Astrocyte (in vitro differentiated cells and primary cell): ENCODE data around the gene BTBD3. TPM values are rescaled to one million over a fixed set of nuclear protein-coding genes. Genes with fewer than 3 reads are reported as not detected.

Experiments
- DNase-seq: peaks from one replicate; pipeline ENCODE4 v3.0.0-alpha.2; 2010; ENCODE audit warnings: low read depth
- FAIRE-seq: peaks from 2 replicates; lab custom pipeline; 2011; peaks lifted over from hg19 to GRCh38; lab: Jason Lieb, UNC
- H2AFZ ChIP-seq: 2 replicates; pipeline ENCODE4 v1.6.0; 2012; ENCODE audit warnings: low read depth, low read length, inconsistent platforms
- H3K27ac ChIP-seq: 2 replicates; pipeline ENCODE4 v1.5.1; 2011; ENCODE audit warnings: low read depth, low read length, inconsistent platforms
- H3K27me3 ChIP-seq: 2 replicates; pipeline ENCODE4 v1.6.0; 2011; ENCODE audit warnings: low read length, inconsistent platforms; ENCODE audit not compliant: insufficient read depth
- H3K36me3 ChIP-seq: 2 replicates; pipeline ENCODE4 v1.5.1; 2011; ENCODE audit warnings: low read length, inconsistent platforms; ENCODE audit not compliant: insufficient read depth
- H3K4me1 ChIP-seq: 2 replicates; pipeline ENCODE4 v1.5.1; 2011; ENCODE audit warnings: low read length, inconsistent platforms; ENCODE audit not compliant: insufficient read depth
- H3K4me2 ChIP-seq: 2 replicates; pipeline ENCODE4 v1.6.0; 2012; ENCODE audit warnings: low read length, inconsistent platforms
- H3K4me3 ChIP-seq: 2 replicates; pipeline ENCODE4 v1.5.1; 2011; ENCODE audit warnings: low read depth, mild to moderate bottlenecking, low read length, inconsistent platforms; ENCODE audit not compliant: insufficient read depth
- H3K79me2 ChIP-seq: 2 replicates; pipeline ENCODE4 v1.6.0; 2012; ENCODE audit warnings: mild to moderate bottlenecking, low read length, inconsistent platforms; ENCODE audit not compliant: insufficient read depth
- H3K9ac ChIP-seq: 2 replicates; pipeline ENCODE4 v1.6.0; 2012; ENCODE audit warnings: mild to moderate bottlenecking, low read length, inconsistent platforms
- H3K9me3 ChIP-seq: 2 replicates; pipeline ENCODE4 v1.5.1; 2012; ENCODE audit warnings: low read depth, mild to moderate bottlenecking, low read length, inconsistent platforms; ENCODE audit not compliant: insufficient read depth
- H4K20me1 ChIP-seq: 2 replicates; pipeline ENCODE4 v1.6.0; 2012; ENCODE audit warnings: low read length, inconsistent platforms; ENCODE audit not compliant: insufficient read depth
- H3K27ac Mint-ChIP-seq: one replicate; pipeline ENCODE4 v1.8.0; 2021; ENCODE audit warnings: mild to moderate bottlenecking, mixed read lengths; ENCODE audit not compliant: unreplicated experiment
- H3K27me3 Mint-ChIP-seq: one replicate; pipeline ENCODE4 v1.8.0; 2021; ENCODE audit warnings: low read depth, mixed read lengths; ENCODE audit not compliant: unreplicated experiment
- H3K36me3 Mint-ChIP-seq: one replicate; pipeline ENCODE4 v1.8.0; 2021; ENCODE audit warnings: low read depth, mixed read lengths; ENCODE audit not compliant: unreplicated experiment
- H3K4me1 Mint-ChIP-seq: one replicate; pipeline ENCODE4 v1.8.0; 2021; ENCODE audit warnings: low read depth, mixed read lengths; ENCODE audit not compliant: unreplicated experiment
- H3K4me3 Mint-ChIP-seq: one replicate; pipeline ENCODE4 v1.8.0; 2021; ENCODE audit warnings: mild to moderate bottlenecking, moderate library complexity, mixed read lengths; ENCODE audit not compliant: unreplicated experiment
- H3K9me3 Mint-ChIP-seq: one replicate; pipeline ENCODE4 v1.8.0; 2021; ENCODE audit warnings: mild to moderate bottlenecking, mixed read lengths; ENCODE audit not compliant: unreplicated experiment
- CTCF ChIP-seq: IDR thresholded peaks from 2 replicates; pipeline ENCODE4 v1.5.1; 2011; ENCODE audit warnings: low read depth, mild to moderate bottlenecking, inconsistent platforms, low read length, moderate library complexity; ENCODE audit not compliant: insufficient read depth
- EZH2 ChIP-seq: IDR thresholded peaks from 2 replicates; pipeline ENCODE4 v1.6.1; 2012; ENCODE audit warnings: mild to moderate bottlenecking, low read length, inconsistent platforms; ENCODE audit not compliant: insufficient read depth
- total RNA-seq: library from RNA; stranded (reverse); gene quantifications from 2 replicates; pipeline ENCODE4 v1.2.1, GENCODE V29; 2021

BTBD3 gene
- total RNA-seq, 1 donor from 2014 or later = 35.9 TPM

- no peak for TF ChIP-seq EZH2
- TF ChIP-seq CTCF = no peak
Observed at GRCh38 chr20:11935212-11936154, 17.8 kb downstream of the BTBD3 start.

GRCh38 chr20:11936157-11936556 is 18.5 kb downstream of the BTBD3 start:
- no peaks in the 10 kb centered on the region for H4K20me1 ChIP-seq
- Mint-ChIP-seq H3K9me3 (no peaks in the 10 kb centered on the region), H3K27ac (no peak overlapping the region), H3K4me3 (no peak overlapping the region), H3K27me3 (no peaks in the 10 kb centered on the region), H3K4me1 (no peaks in the 10 kb centered on the region), H3K36me3 (peaks cover 3% of the 10 kb centered on the region)
- TF ChIP-seq CTCF (no peak), EZH2 (no peak)
- no peaks in the 10 kb centered on the region for H3K4me1 ChIP-seq
- no peak overlapping the region for H2AFZ ChIP-seq
- no peak overlapping the region for H3K4me3 ChIP-seq
- no peaks in the 10 kb centered on the region for H3K36me3 ChIP-seq
- FAIRE-seq = no peak
- no peak for DNase-seq
- H3K4me2 ChIP-seq = no peak overlapping the region
- no peaks in the 10 kb centered on the region for H3K9me3 ChIP-seq
- no peak overlapping the region for H3K27ac ChIP-seq
- no peaks in the 10 kb centered on the region for H3K79me2 ChIP-seq
- no peak overlapping the region for H3K9ac ChIP-seq
- H3K27me3 ChIP-seq = no peaks in the 10 kb centered on the region

More at GRCh38 chr20:11935212-11936154, 17.8 kb downstream of the BTBD3 start:
- no peak overlapping the region for H2AFZ ChIP-seq
- peaks cover 5% of the 10 kb centered on the region for H3K36me3 Mint-ChIP-seq
- H3K27ac ChIP-seq = no peak overlapping the region
- H3K27me3 Mint-ChIP-seq = no peaks in the 10 kb centered on the region
- no peaks in the 10 kb centered on the region for H3K9me3 ChIP-seq
- no peaks in the 10 kb centered on the region for H3K4me1 Mint-ChIP-seq
- H3K27ac Mint-ChIP-seq = no peak overlapping the region
- no peak for DNase-seq
- H3K4me1 ChIP-seq = no peaks in the 10 kb centered on the region
- no peaks in the 10 kb centered on the region for H3K27me3 ChIP-seq
- no peak overlapping the region for H3K9ac ChIP-seq
- no peaks in the 10 kb centered on the region for H3K36me3 ChIP-seq
- no peak overlapping the region for H3K4me3 ChIP-seq
- H3K9me3 Mint-ChIP-seq = no peaks in the 10 kb centered on the region
- H3K4me3 Mint-ChIP-seq = no peak overlapping the region
- no peaks in the 10 kb centered on the region for H3K79me2 ChIP-seq
- H3K4me2 ChIP-seq = no peak overlapping the region
- no peaks in the 10 kb centered on the region for H4K20me1 ChIP-seq
- FAIRE-seq = no peak

- Histone ChIP-seq H3K9me3 (no peaks in the 10 kb centered on the region), H3K4me1 (no peaks in the 10 kb centered on the region), H3K79me2 (no peaks in the 10 kb centered on the region), H3K4me2 (no peak overlapping the region), H4K20me1 (no peaks in the 10 kb centered on the region), H3K27ac (no peak overlapping the region), H3K9ac (no peak overlapping the region), H3K4me3 (no peak overlapping the region), H3K27me3 (no peaks in the 10 kb centered on the region), H3K36me3 (no peaks in the 10 kb centered on the region), H2AFZ (no peak overlapping the region)
- TF ChIP-seq CTCF = no peak
- TF ChIP-seq EZH2 = no peak
- Mint-ChIP-seq H3K9me3 (no peaks in the 10 kb centered on the region), H3K27me3 (peaks cover 2% of the 10 kb centered on the region), H3K4me3 (no peak overlapping the region), H3K36me3 (no peaks in the 10 kb centered on the region), H3K27ac (no peak overlapping the region), H3K4me1 (no peaks in the 10 kb centered on the region)
- DNase-seq (no peak), FAIRE-seq (no peak)
Observed at GRCh38 chr20:11937230-11937629, 19.5 kb downstream of the BTBD3 start.
